Midbrain (tissue), 1 donor: ENCODE results near the gene PDHB.
"Not testable (repeated sequence)": the region's sequence is repeated elsewhere in the genome, so short reads cannot be mapped to it uniquely, and the experiment has no call there.

Experiments
- DNase-seq: peaks from one replicate; lab custom pipeline; 2025; lab: John Stamatoyannopoulos, UW

PDHB gene

DNA sequence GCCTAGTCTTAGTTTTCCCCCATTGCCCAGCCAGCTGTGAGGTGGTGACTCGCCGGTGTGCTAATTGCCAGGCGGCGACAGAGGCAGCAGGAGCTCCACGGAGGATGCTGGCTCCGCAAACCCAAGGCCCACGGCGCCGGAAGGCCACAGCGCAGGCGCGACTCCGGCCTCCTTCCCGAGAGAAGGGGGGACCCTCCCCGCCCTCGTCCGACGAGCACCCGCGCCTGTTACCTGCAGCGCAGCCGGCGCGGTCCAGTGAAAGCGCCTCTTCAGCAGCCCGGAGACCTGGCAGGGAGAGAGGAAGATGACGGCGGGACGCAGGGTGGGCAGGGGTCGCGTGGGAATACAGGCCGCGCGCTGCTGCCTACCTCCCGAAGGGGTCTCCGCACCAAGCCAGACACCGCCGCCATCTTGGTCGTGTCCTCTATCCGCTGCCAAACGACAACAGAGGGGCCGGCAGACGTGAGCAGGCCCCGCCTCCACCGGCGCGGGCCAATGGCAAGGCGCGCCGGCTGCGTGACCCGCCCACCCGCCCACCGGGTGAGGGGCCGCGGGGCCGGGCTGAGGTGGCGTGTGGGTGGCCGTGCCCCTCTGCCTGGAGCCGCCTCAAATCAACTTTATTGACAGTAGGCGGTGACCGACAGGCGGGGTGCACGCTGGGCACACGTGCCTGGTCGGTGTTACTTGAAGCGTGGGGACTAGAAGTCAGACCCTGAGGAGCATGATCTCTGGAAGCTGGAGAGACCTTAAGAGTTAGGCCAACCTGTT lies at the start of gene PDHB:
Gene PDHB (minus strand): TSS at position 433 of the 768 bp plus-strand sequence. CDS start 23 bp downstream, at position 410.
- DNase-seq = peak; percentile 94

DNA sequence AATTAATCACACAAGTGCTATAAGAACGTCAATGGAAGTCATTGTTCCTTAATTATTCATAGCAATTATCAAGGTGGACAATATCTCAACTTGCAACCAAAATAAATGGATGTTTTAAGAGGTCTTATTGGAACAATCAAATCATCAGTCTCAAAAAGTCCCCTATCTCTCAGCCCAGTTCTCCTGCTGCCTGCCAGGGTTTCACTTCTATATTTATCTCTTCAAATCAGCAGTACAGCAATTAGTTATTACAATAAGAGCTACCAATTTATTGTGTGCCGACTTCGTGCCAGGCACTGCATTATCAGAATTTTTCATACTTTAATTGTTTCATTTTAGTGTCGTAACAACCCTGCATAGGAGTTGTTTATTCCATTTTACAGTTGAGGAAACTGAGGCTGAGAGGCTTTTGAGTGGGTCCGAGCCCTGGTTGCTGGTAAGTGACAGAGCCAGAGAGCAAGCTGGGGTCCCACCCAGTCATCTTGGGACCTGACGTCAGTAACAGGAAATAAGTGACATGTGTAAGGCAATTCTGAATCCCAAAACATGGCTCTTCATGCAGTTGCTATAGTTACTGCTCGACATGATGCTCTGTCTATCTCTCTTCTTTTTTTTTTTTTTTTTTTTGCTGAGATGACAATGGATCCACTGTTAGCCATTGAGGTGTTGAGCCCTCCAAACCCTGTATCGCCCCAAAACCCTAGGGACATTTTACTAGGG lies 49.4 kb upstream of the PDHB start:
- no peak for DNase-seq

DNA sequence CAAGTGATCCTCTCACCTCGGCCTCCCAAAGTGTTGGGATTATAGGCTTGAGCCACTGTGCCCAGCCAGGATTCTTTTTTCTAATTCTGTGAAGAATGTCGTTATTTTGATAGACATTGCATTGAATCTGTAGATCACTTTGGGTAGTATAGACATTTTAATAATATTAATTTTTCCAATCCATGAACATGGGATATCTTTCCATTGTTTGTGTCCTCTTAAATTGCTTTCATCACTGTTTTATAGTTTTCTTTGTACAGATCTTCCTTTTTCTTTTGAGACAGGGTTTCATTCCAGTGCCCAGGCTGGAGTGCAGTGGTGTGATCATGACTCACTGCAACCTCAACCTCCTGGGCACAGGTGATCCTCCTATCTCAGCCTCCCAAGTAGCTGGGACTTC lies 46.7 kb upstream of the PDHB start:
- DNase-seq = no peak

DNA sequence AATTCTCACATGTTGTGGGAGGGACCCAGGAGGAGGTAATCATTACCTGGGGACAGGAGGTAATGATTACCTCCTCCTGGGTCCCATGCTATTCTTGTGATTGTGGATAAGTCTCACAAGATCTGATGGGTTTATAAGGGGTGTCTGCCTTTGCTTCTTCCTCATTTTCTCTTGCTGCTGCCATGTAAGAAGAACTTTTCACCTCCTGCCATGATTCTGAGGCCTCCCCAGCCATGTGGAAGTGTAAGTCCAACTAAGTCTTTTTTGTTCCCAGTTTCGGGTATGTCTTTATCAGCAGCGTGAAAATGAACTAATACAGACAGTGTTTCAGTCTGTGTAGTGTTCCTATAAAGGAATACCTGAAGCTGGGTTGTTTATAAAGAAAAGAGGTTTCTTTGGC lies 45.1 kb upstream of the PDHB start:
- DNase-seq = no peak

DNA sequence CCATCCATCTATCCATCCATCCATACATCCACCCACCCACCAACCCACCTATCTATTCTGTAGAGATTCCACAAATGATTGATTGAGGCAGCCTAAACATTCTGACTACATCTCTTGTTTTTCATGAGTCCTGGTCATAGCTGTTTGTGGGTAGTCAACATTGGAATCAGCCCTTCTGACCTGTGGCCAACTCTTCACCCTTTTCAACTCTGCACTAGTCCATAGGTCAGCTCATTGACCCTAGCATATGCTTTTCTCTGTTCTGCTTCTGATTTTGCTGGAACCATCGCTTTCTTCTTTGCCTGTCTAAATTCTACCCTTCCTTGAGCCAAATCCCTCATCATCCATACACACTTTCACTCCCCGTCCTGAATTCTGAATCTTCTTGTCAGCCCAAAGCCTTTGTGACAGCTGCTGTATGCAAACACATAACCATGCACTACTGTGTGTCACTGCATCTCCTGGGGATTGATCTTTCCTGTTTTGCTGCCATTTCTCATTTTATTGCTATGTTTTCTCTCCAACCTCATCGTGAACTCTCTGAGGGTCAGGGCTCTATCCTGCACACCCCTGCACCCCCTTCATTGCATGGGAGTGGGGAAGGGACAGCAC lies 41.4 kb upstream of the PDHB start:
- no peak for DNase-seq

DNA sequence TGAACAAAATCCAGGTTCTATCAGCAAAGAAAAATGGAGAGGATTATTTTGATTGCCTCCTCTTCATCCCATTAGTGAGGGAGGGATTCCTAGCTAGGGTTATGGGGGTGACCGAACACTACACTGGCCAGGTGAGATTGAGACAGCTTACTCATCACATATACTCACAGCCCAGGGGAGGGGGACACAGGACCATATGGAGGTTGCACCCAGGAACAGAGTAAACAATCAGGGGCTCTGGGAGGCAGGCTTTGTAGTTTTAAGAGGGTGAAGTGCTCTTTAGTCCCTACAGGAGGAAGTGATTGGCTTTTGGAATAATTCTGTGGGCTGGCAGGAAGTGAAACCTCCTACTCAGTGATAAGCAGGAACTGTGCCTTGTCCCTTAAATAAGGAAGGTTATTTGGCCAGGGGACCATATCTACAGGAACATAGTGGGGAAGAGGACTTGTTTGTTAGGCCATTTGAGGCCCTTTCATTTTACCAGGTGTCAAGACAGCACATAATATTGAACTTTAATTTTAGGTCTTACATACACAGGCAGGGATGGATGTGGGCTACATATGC lies 40.8 kb upstream of the PDHB start:
- DNase-seq = no peak

DNA sequence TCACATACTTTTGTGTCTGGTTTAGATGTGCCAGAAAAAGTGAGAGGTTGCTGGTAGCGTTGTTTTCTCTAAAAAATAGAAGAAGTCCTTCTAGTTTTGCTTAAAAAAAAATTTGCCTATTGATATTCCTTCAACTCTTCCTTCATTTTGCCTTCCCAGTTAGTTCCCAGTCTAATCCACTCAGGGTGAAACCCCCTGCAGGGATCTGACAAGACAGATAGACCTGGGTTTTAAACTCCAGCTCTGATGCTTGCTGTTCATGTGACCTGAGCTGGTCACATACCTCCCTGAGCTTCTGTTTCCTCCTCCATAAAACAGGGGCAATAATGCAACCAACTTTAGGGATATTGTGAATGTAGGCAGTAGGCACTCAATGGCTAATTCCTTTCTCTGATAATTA lies 39.6 kb upstream of the PDHB start:
- no peak for DNase-seq

DNA sequence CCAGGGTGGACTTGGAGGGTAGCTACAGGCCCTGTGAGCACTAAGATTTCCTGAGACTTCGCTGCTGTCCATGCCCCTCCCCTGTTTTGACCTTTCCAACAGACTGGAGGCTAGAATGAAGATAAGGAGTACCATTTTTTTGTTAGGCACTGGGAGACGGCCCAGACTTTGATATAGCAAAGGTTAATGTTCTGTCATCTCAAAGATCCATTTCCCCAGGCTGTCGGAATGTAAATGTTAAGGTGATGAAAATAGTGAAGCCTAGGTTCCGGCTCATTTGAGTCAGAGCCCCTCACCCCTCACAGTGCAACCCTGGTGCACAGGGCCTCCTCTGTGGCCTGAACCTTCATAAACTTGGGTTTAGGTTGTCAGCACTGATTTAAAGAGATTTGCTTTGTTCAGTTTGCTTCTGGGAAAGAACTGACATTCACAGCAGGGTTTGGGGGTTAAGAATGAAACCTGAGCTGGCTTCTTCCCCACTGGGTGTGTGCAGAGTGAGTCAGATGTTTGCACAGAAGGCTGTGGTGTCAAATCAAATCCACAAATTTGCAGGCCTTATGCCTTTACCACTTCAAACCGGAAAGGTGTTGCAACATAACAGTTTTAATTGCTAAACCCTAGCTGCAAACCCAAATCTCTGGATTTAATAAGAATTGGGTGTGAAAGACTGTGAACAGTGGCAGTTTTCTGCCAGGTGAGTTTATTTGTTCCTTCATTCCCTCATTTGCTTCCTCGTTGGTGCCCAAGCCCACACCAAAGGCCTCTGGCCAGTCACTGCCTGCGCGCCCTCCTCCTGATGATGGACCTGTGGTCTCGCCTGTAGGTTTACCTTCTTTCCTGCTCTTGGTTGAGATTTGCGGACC lies 37.6 kb upstream of the PDHB start:
- no peak for DNase-seq

DNA sequence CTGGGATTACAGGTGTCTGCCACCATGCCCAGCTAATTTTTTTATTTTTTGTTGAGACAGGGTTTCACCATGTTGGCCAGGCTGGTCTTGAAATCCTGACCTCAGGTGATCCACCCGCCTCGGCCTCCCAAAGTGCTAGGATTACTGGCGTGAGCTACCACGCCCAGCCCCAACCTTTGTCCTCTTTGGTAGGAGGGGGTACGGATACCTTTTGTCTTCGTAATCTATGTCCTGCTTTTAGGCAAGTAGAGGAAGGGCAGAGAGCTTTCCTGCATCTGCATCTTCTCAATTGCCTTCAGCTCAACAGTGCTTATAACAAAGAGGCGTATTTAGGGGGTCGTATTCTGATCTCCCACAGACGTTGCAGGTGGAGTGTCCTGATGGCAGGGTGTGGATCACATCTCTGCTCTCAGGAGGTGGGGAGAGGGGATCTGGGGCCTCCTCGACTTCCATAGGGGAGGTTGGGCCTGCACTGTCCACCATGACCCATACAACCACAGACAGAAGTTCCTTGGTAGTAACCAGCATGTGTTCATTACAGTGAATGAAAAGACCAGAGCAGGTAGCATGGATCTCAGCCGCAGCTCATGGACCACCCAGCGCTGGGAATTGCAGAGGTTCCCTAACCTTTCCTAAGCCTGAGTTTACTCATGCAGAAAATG lies 36.9 kb upstream of the PDHB start:
- DNase-seq = no peak

DNA sequence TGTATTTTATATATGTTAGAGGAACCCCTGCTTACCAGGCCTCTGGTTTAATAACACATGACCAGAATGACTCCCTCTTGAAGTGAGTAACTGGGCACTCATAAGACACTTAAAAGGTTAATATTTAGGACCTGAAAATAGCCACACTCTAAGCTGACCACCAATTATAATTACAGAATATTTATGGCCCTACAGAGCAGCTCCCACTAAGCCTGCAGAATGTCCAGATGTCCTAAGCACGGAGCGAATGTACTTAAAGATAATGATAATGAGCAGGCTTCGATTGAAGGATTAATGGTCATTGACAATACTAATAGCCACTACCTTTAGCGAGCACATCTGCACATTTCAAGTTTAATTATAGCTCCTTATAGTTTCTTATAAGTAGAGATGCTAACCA lies 35.5 kb upstream of the PDHB start:
- no peak for DNase-seq

DNA sequence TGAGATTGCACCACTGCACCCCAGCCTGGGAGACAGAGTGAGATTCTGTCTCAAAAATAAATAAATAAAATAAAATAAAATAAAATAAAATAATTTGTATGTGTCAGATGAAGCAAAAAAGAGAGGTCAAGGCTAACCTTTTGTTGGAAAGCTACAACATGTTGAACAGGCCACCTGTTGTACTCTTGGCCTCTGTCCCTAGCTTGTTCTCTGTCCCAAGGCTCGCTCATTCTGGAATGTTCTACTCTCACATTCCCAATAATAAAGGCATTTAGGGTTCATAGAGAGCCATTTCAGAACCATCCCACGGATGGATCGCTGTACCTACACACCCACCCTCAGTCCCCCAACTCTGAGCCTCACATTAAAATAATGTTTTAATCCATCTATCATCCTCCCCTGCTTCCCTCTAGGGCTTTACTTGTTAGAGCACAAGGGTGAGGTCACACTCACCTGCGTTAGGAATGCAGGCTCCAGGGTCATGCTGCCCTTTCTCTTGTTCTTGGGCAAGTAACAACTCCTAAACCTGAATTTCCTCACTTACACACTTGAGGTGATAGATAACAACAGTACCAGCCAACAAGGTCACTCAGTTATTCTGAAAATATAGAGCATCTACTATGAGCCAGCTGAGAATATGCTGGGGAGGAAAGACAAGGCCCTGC lies 33.4 kb upstream of the PDHB start:
- no peak for DNase-seq

DNA sequence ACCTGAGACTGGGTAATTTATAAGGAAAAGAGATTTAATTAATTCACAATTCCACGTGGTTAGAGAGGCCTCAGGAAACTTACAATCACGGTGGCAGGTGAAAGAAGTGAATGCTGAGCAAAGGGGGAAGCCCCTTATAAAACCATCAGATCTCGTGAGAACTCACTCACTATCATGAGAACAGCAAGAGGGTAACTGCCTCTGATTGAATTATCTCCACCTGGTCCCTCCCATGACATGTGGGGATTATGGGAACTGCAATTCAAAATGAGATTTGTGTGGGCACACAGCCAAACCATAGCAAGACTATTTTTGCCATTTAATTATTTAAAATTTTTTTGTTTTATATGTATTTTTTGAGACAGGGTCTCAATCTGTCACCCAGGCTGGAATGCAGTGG lies 31.2 kb upstream of the PDHB start:
- no peak for DNase-seq

DNA sequence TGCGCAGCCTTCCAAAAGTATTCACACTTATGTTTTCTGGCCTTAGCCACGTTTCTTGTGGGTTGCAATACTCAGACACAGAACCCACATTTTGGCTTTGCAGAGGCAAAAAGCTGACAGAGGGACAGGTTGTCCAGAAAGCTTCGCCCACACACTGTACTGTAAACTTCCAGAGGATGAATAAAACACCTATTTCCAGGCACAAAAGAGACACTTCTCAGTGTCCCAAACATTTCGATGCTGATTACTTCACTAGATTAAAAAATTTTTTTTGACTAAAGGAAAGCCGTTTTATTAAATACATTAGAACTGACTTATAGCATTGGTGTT lies 30.3 kb upstream of the PDHB start:
- DNase-seq = no peak

DNA sequence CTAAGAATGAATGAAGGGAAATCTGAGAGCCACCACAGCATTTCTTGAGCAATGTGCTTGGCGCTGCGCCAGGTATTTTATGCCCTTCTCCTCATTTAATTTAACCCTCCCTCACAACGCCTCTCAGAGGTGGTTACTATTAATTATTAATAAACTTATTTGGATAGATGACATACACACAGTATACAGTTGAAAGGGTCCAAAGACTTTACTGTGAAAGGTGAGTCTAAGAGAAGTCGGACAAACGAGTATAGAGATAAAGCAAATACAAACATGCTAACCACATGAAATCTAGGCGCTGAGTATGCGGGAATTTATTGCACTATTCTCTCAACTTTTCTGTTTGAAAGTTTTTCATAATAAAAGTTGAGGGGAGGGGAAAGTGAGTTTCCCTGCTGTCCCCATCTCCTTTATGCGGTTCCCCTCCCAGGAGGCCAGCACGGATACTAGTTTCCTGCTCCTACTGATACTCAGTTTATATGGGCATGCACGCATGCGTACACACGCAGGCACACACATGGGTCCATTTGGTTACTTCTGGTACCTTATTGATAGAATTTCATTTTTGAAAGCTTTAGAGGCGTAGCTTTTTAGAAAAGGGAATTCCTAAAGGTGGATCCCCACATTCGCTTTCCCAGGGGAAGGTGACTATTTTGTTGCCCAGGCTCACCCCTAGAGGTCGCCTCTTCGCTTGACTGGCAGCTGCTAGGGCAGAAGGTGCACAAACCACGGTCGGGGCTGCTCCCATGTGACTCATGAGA lies 29.7 kb upstream of the PDHB start:
- DNase-seq = peak; percentile 50

DNA sequence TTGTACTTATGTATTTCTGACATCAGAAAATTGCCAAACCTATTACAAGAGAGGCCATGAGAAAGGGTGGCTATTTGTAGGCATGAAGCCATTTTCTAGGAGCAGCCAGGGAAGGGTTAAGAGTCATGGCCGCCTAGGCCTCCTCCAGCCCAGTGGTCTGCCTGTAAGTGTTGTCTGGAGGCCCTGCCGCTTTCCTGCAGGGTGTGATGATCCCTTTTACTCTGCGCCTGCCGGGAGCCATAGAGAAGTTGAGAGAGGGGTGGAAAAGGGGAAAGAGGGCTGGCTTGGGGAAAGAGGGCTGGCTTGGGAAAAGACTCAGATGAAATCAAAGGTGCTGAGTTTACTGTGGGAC lies 29.2 kb upstream of the PDHB start:
- no peak for DNase-seq

DNA sequence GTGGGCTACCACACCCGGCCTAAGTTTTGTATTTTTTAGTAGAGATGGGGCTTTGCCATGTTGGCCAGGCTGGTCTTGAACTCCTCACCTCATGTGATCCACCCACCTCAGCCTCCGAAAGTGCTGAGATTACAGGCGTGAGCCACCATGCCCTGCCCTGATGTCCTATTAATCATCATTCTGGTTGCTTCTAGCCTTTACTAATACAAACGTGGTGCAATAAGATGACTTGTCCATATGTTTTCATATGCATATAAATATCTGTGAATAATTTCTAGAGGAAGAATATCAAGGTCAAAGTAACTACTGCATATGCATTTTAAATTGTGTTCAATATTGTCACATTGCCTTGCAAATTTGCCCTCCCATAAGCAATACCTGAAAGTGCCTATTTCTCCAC lies 25.5 kb upstream of the PDHB start:
- no peak for DNase-seq

DNA sequence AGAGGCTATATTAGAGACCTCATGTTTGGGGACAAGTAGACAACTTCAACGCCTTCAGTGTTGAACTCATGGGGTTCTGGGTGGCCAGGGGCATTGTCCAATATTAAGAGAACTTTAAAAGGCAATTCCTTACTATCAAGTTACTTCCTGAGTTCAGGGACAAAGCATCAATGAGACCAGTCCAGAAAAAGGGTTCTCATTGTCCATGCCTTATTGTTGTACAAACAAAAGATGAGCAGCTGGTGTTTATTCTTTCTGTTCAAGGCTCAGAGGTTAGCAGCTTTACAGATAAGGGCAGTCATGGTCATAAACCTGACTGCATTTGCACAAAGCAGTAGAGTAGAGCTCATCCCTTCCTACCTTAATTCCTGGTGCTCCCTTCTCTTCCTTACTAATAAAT lies 18.5 kb upstream of the PDHB start:
- no peak for DNase-seq

DNA sequence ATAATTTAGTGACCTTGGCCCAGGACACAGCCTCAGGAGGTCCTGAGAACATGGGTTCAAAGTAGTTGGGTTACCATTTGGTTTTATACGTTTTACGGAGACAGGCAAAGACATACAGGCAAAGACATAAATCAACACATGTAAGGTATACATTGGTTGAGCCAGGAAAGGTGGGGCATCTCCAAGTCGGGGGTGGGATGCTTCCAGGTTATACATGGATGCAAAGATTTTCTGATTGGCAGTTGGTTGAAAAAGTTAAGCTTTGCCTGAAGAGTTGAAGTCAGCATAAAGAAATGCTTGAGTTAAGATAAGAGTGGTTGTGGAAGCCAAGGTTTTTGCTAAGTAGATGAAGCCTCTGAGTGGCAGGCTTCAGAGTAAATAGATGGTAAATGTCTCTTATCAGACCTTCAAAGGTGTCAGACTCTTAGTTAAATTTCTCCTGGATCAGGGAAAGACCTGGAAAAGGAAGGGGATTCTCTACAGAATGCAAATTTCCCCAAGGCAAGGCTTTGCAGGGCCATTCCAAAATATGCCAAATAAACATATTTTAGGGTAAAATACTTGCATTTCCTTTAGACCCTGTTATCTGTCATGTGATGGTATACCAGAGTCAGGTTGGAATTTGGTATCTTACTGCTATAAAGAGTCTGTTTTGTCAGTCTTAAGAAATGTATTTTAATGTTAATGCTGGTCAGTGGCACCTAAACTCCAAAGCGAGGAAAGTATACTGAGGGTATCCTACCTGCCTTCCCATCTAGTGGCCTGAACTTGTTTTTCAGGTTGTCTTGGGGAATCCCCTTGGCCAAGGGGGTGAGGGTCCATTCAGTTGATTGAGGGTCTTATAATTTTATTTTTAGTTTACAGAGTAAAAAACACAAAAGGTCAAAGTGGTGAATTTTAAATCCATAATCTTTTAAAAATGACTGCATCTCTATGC lies 8.2 kb upstream of the PDHB start:
- DNase-seq = no peak

DNA sequence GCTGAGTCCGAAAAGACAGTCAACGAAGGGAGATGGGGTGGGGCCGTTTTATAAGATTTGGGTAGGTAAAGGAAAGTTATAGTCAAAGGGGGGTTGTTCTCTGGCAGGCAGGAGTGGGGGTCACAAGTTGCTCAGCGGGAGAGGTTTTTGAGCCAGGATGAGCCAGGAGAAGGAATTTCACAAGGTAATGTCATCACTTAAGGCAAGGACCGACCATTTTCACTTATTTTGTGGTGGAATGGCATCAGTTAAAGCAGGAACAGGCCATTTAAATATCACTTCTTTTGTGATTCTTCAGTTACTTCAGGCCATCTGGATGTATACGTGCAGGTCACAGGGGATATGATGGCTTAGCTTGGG lies 7.3 kb upstream of the PDHB start:
- DNase-seq = not testable (repeated sequence)
